GM18909 (cell line): ENCODE measurements around the gene TRIO.

Experiments used
- ATAC-seq: cut with Tn5 transposase; IDR thresholded peaks from one replicate; pipeline ENCODE4 v1.9.1; 2021; ENCODE audit warnings: mild to moderate bottlenecking; ENCODE audit not compliant: unreplicated experiment, poor library complexity

TRIO gene

DNA sequence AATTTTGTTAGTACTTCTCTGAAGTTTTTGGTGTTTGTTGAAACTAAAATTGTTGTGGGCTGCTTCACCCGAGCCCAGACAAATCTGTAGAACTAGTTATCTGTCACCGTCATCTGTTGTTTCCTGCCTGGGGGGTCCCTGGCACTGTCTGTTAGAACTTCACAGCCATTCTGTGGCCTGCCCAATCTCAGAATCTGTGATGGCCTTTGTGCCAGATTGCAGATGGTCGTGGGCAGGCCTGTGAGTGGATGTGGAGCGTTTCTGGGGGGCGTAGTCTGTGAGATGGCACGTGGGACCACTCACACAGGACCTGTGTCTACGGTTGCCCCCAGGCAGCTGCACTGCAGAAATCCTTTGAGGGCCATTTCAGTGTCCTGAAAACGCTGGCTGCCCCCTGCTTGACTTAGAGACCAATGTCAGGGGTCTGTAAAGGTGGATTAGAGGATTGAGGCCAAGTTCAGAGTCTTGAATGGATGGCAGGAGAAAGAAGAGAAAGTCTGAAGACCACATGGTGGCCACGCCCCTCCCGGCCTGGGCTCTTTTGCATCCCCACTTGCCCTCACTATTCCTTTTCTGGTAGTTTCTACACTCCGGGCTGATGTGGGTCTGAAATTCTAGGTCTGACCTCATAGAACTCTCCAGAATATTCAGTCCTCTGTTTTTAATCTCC is 38.3 kb downstream of the TRIO start:
- no peak for ATAC-seq

- no peak for ATAC-seq
These were observed 39.6 kb downstream of the TRIO start for GRCh38 chr5:14182761-14183160.

DNA sequence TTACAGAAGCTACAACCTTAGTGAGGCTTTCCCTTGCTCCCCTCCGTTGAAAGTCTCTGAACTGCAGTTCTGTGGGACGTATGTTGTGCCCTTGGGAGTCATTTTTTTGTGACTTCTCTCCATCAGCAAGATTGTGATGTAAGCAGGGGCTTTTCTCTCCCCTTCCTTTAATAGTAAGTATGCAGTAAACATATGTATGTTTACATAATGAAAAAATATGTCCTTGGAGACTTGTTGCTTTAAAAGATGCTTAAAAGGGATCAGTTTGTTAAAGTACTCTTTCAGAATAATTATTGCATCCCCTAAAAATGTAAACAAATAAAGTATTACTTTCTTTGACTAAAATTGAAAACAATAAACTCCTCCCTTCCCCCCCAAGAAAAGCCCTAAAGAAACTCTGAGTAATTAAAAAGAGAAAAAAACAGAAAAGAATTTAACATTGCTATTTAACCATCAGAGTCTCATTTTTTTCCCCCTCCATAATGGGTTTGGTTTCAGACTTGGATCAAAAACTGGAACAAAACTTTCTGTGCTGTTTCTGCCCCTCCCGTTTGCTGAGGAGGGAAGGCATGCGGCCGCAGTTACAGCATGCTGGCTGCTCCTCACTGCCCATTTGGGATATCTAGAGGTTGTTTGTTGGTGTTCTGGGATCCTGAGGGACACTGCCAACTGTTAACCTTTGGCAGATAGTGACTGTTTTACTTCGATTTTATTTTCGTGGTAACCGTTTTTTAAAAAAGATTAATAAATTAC is 40.2 kb downstream of the TRIO start:
- ATAC-seq: no peak

GRCh38 chr5:14184082-14184481 is 40.9 kb downstream of the TRIO start:
- no peak for ATAC-seq

GRCh38 chr5:14184725-14185124 is 41.6 kb downstream of the TRIO start:
- no peak for ATAC-seq

- ATAC-seq: no peak
These were observed 42.4 kb downstream of the TRIO start for GRCh38 chr5:14185326-14186058.

- ATAC-seq: no peak
These were observed 43.1 kb downstream of the TRIO start for GRCh38 chr5:14186059-14186830.

- no peak for ATAC-seq
These were observed 44.0 kb downstream of the TRIO start for GRCh38 chr5:14187157-14187556.

- no peak for ATAC-seq
These were observed 44.5 kb downstream of the TRIO start for GRCh38 chr5:14187660-14188059.

- ATAC-seq: no peak
These were observed 45.6 kb downstream of the TRIO start for GRCh38 chr5:14188778-14189177.

- ATAC-seq: no peak
These were observed 46.5 kb downstream of the TRIO start for GRCh38 chr5:14189680-14190079.

DNA sequence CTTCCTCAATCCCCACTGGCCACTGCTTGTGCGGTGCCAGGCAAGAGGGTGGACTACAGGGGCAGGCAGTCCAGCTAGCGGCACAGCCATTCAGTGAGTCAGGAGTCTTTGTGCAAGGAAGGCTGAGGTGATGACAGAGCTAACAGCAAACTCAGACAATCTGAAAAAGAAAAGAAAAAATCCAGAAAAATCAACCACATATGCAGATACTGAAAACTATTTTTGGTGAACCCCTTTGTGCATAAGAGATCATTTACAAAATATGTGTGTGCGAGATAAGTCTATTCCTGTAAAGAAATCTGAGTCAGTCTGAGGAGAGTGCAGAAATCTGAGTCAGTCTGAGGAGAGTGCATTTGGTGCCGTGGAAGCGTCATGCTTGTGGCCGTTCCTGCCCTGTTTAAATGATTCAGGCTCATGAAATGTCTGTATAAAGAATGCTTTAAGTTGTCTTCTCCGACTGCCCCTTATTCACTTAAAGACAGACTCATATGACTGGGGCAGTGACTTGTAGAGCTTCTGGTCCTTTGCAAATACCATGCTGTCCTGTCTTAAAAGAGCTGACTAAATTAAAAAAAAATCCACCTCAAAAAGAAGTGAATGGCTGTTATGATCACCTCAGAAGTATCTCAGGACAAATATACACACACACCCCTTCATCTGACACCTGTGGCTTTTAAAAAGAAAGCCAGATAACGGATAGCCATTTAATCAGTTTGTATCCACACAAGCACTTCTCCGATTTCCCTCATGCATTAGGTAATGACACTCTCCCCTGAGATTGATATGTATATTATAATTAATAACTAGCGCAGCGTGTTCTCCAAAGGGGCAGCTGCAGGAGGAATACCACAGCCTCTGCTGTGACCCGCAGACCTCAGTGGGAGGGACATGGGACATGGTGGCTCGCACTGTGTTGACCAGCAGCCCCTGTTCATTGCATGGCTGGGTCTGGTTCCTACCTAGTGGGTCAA is 47.3 kb downstream of the TRIO start:
- no peak for ATAC-seq

- no peak for ATAC-seq
These were observed 48.2 kb downstream of the TRIO start for GRCh38 chr5:14191325-14191724.

DNA sequence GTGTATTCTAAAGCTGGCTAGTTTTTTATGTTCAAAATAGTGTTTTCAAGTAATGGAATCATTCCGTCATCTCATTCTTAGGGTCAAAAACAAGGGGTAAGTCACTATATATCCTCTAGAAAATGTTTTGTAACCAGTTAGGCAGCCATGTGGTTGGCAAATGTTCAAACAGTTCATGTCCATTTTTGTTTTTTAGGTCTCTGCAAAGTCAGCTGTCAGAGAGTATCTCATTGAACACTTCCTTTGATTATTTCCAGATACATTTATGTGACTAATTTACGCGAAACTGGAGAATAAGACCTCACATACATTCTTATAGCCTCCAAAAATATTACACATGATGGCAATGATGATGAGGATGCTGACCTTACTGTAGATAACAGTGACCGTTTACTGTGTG is 50.4 kb downstream of the TRIO start:
- ATAC-seq: no peak

DNA sequence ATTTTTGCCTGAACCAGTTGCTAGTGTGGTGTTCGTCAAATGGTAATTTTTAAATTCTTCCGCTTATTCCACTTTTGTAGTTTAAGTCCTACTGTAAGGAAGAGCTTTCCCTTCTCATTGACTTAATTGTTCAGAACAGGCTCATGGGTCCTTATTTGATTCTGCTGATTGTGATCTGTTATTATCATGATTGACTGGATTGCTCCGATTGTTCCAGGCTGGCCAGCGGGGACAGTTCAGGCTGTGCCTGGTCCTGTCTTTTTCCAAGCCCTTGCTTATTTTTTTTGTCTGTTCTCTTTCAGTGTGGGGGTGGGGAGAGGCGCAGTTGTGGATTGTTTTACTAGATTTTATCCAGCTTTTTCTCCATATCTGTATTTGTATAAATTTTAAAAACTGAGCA is 52.4 kb downstream of the TRIO start:
- no peak for ATAC-seq

DNA sequence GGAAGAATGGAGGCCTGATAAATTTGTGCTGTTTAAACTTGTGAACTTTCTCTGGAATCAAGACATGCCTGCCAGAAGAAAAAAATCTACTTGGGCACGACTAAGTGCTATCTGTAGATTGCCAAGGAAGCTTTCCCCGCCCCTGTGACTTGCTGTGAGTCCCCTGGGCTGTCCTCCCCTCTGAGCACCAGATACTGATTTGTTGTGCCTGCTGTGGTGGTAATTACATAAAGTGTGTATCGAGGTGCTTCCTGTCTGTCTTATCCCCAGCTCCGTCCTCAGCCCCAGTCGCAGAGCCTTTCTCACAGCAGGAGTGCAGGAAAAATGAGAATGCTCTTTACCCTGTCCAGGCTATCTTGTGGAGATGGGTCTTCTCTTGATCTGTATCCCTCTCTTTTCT is 53.9 kb downstream of the TRIO start:
- ATAC-seq: no peak

GRCh38 chr5:14199902-14200301 is 56.8 kb downstream of the TRIO start:
- ATAC-seq: no peak

GRCh38 chr5:14200312-14200990 is 57.3 kb downstream of the TRIO start:
- no peak for ATAC-seq
